Left lung (tissue), 10 donors: Measurements from ENCODE around the gene PIGH. TPM values are rescaled to one million over a fixed set of nuclear protein-coding genes. Genes with fewer than 3 reads are reported as not detected.
"Not testable (repeated sequence)": the region's sequence is repeated elsewhere in the genome, so short reads cannot be mapped to it uniquely, and the experiment has no call there.

ENCODE experiments used
- ATAC-seq: fragments of 200-7000 bp; cut with Tn5 transposase; one replicate; pipeline ENCODE4 v1.9.1; 2020; ENCODE audit warnings: moderate library complexity
- DNase-seq, 4 donors: peaks; one replicate each; pipeline ENCODE4 v3.0.0-alpha.2; 2013 to 2020
- H3K27ac ChIP-seq, 2 donors: fragments of 200-600 bp; sonication (generic) in 1 of 2; one replicate each; pipeline versions ENCODE4 v1.5.0 to v1.8.0; 2020 to 2021
- H3K27me3 ChIP-seq, 2 donors: fragments of 200-600 bp; sonication (generic) in 1 of 2; one replicate each; pipeline versions ENCODE4 v1.5.0 to v1.8.0; 2020 to 2021
- H3K36me3 ChIP-seq, 2 donors: fragments of 200-600 bp; sonication (generic) in 1 of 2; one replicate each; pipeline versions ENCODE4 v1.5.0 to v1.8.0; 2020 to 2021
- H3K4me1 ChIP-seq, 2 donors: fragments of 200-600 bp; one replicate each; pipeline ENCODE4 v1.8.0; 2021
- H3K4me3 ChIP-seq, 2 donors: fragments of 200-600 bp; sonication (generic) in 1 of 2; one replicate each; pipeline versions ENCODE4 v1.5.0 to v1.8.0; 2020 to 2021; ENCODE audit warnings: mild to moderate bottlenecking in 1 of 2
- H3K9me3 ChIP-seq, 2 donors: fragments of 200-600 bp; sonication (generic) in 1 of 2; one replicate each; pipeline versions ENCODE4 v1.5.0 to v1.8.0; 2020 to 2021
- CTCF ChIP-seq, 2 donors: fragments of 200-600 bp; sonication (generic) in 1 of 2; IDR thresholded peaks; one replicate each; pipeline versions ENCODE4 v1.5.0 to v1.8.0; 2021; ENCODE audit warnings: antibody characterized with exemption in 2 of 2
- intact Hi-C, 2 donors: fragments of 100-400 bp; cut with DNase I; formaldehyde crosslinking; loops; one replicate each; pipeline versions ENCODE4 v1.11.2 to v1.14.2; 2022
- polyA plus RNA-seq, 6 donors: library from polyadenylated mRNA; unstranded; fragments of 120-200 nt; gene quantifications; one replicate each; pipeline ENCODE4 v1.2.1, GENCODE V29; 2013; ENCODE audit not compliant: insufficient read length in 6 of 6
- total RNA-seq, 2 donors: library from RNA; stranded (reverse); fragmentation: NEBNext Ultra II Directional; extraction: Animal tissue kit (Norgen Biotek cat#: 25700); gene quantifications; one replicate each; pipeline ENCODE4 v1.2.1, GENCODE V29; 2021
- donor health status: DM: no; HTN: yes; CAD: no.
- donor health status: DM: no; HTN: no; CAD: no.

Gene PIGH
- total and polyA plus RNA-seq, 8 donors, result 12.8 to 28.6 (median 23.1) TPM

GRCh38 chr14:67595392-67595791 lies 4.7 kb downstream of the PIGH start:
- no peak for DNase-seq
- intact Hi-C loops, result no loop called here
- Histone ChIP-seq H3K36me3 (peaks cover 0 to 30% of the 10 kb centered on the region in 2 donors), H3K4me3 (no peak overlapping the region), H3K4me1 (peaks cover 0 to 15% of the 10 kb centered on the region in 2 donors), H3K27me3 (no peaks in the 10 kb centered on the region), H3K27ac (no peak overlapping the region), H3K9me3 (no peaks in the 10 kb centered on the region)
- TF ChIP-seq CTCF (IDR thresholded peaks at IDR 0.05), result no peak
- ATAC-seq, result no peak

GRCh38 chr14:67593650-67594049 lies 6.4 kb downstream of the PIGH start:
- H3K27me3 ChIP-seq, intact Hi-C loops, DNase-seq, H3K9me3 ChIP-seq, H3K4me1 ChIP-seq, ATAC-seq, H3K4me3 ChIP-seq, H3K27ac ChIP-seq: not testable (repeated sequence)
- H3K36me3 ChIP-seq, result peaks cover 0 to 46% of the 10 kb centered on the region in 2 donors

GRCh38 chr14:67589204-67589770 lies 10.8 kb downstream of the PIGH start:
- no peaks in the 10 kb centered on the region for H3K4me1 ChIP-seq
- peaks cover 0 to 68% of the 10 kb centered on the region in 2 donors for H3K36me3 ChIP-seq
- H3K27me3 ChIP-seq, result no peaks in the 10 kb centered on the region
- H3K9me3 ChIP-seq, result no peaks in the 10 kb centered on the region
- H3K27ac ChIP-seq, result no peak overlapping the region
- DNase-seq (no peak), ATAC-seq (no peak)
- no peak overlapping the region for H3K4me3 ChIP-seq
- TF ChIP-seq CTCF (IDR thresholded peaks at IDR 0.05), result no peak
- intact Hi-C loops, result no loop called here

GRCh38 chr14:67586369-67586768 lies 13.7 kb downstream of the PIGH start:
- no peak for DNase-seq
- Histone ChIP-seq H3K36me3 (peaks cover 0 to 48% of the 10 kb centered on the region in 2 donors), H3K4me3 (no peak overlapping the region), H3K27ac (no peak overlapping the region), H3K9me3 (no peaks in the 10 kb centered on the region), H3K27me3 (no peaks in the 10 kb centered on the region), H3K4me1 (no peaks in the 10 kb centered on the region)
- intact Hi-C loops, result no loop called here
- no peak for ATAC-seq
- TF ChIP-seq CTCF (IDR thresholded peaks at IDR 0.05), result no peak

- Histone ChIP-seq H3K36me3 (peaks cover 0 to 34% of the 10 kb centered on the region in 2 donors), H3K27me3 (no peaks in the 10 kb centered on the region), H3K9me3 (no peaks in the 10 kb centered on the region), H3K27ac (no peak overlapping the region), H3K4me3 (no peak overlapping the region), H3K4me1 (no peaks in the 10 kb centered on the region)
- intact Hi-C loops, result no loop called here
- no peak for TF ChIP-seq CTCF (IDR thresholded peaks at IDR 0.05)
- no peak for ATAC-seq
- no peak for DNase-seq
Measured at GRCh38 chr14:67584978-67585377, 15.1 kb downstream of the PIGH start.
